RWPE1 (cell line): ENCODE results near the gene PDIA6.
"Not testable (repeated sequence)": the region's sequence is repeated elsewhere in the genome, so short reads cannot be mapped to it uniquely, and the experiment has no call there.

Source experiments
- CTCF ChIA-PET: fragments of 350-600 bp; sonication (Branson Sonifier 250); formaldehyde crosslinking; extraction: SDS; loops from one replicate; lab custom pipeline; 2021; lab: Yijun Ruan, JAX
- POLR2A ChIA-PET: fragments of 400-600 bp; formaldehyde crosslinking; extraction: SDS; loops from one replicate; lab custom pipeline; 2020; ENCODE audit warnings: antibody characterized with exemption; ENCODE audit not compliant: low non-redundant PET; lab: Yijun Ruan, JAX
- DNase-seq: peaks from one replicate; pipeline ENCODE4 v3.0.0; 2012; ENCODE audit warnings: low spot score
- H3K27ac ChIP-seq: fragments of 450-650 bp; 2 replicates; pipeline ENCODE4 v1.5.1; 2017
- TF ChIP-seq, protein P1 (sequence below): fragments of 450-650 bp; conservative IDR thresholded peaks from 2 replicates; pipeline ENCODE4 v1.5.1; 2017; ENCODE audit warnings: low read depth, mild to moderate bottlenecking

Gene PDIA6

DNA sequence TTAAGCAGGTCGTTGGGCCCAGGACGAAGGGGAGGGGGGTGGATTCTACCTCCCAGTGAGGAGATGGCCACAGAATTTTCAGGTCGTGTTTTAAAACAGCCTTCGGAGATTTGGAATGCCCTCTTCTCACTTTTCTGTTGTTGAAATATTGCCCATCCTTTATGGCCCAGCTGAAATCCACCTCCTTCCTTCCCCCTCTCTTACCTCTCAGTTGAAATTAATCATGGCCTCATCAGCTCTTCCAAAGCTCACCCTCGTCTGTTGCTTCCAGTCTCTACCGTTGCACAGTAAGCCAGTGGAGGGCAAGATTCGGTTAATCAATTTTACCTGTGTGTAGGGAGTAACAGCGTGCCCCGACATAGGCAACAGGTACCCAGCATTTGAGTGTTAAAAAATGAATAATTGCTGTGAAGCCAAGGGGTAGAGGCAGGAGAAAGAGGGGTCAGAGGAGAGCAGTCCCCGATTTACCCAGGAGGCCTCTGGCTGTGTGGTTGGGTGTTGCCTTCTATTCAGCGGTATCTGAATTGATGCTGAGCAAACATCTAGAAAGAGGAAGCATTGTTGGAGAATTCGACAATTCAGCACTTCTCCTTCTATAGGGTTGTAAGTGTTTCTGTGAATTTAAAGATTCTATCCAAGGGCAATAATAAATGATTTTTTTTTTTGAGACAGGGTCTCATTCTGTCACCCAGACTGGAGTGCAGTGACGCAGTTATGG, 8.6 kb upstream of the PDIA6 start:
- DNase-seq, result no peak
- ChIA-PET CTCF (no interaction called here), POLR2A (no interaction called here)
- TF ChIP-seq, protein P1, sequence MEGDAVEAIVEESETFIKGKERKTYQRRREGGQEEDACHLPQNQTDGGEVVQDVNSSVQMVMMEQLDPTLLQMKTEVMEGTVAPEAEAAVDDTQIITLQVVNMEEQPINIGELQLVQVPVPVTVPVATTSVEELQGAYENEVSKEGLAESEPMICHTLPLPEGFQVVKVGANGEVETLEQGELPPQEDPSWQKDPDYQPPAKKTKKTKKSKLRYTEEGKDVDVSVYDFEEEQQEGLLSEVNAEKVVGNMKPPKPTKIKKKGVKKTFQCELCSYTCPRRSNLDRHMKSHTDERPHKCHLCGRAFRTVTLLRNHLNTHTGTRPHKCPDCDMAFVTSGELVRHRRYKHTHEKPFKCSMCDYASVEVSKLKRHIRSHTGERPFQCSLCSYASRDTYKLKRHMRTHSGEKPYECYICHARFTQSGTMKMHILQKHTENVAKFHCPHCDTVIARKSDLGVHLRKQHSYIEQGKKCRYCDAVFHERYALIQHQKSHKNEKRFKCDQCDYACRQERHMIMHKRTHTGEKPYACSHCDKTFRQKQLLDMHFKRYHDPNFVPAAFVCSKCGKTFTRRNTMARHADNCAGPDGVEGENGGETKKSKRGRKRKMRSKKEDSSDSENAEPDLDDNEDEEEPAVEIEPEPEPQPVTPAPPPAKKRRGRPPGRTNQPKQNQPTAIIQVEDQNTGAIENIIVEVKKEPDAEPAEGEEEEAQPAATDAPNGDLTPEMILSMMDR, result no peak
- no peak overlapping the region for H3K27ac ChIP-seq

DNA sequence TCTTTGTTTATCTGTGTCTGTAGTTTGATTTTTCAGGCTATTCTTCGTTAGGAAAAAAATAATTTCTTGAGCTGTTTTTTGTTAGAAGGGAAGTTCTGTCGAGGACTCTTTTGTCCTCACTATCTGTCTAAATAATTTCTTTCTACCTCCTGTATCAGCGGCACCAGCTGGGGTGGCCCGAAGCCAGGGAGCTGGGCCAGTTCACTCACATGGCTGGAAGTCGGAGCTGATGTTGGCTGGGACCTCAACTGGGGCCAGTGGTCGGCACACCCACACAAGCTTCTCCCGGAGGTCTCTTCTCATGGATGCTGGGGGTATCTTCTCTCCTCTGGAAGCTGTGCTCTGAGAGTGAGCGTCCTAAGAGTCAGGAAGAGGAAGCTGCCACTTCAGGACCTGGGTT, 8.0 kb upstream of the PDIA6 start:
- POLR2A ChIA-PET, result no interaction called here
- TF ChIP-seq, protein P1, result no peak
- no peak overlapping the region for H3K27ac ChIP-seq
- CTCF ChIA-PET, result no interaction called here
- no peak for DNase-seq

DNA sequence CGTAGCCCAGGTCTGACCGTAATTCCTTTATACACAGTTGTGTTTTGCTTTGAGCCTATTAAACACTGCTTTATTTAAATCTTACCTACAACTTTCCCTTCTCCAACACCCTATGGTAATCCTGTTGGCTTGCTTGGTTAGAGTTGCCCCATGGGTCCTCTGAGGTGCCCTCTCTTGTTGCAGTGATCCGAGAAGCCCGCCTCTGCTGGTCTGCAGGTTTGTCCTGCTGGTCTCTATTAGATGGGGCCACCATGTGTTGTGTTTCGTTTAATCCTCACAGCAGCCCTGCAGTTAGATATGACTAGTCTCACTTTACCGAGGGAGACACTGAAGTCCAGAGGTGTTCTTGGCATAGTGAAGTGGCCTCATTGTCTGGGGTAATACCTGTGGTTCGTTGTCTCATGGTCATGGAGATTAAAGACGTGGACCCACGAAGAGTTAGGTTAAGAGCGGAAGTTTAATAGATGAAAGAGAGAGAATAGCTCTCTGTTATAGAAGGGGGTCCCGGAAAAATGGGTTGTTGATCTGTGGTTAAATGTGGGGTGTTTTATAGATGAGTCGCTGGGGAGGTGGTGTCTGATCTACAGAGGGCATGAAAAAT, 7.2 kb upstream of the PDIA6 start:
- TF ChIP-seq, protein P1, result no peak
- no peak for DNase-seq
- H3K27ac ChIP-seq, result no peak overlapping the region
- ChIA-PET CTCF (no interaction called here), POLR2A (no interaction called here)

DNA sequence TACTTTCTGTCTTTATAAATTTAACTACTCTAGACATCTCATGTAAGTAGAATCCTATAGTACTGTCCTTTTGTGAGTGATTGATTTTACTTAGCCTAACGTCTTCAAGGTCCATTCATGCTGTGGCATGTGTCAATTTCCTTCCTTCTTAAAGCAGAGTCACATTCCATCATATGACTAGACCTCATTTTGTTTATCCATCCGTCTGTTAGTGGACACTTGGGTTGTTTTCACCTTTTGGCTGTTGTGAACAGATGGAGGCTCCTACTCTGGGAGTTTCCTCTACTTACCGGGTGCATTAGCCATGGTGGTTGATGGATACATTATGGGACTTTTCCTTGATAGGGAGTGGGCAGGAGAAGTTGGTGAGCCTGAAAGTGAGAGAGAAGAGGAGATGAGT, 6.4 kb upstream of the PDIA6 start:
- no peak for DNase-seq
- H3K27ac ChIP-seq, result no peak overlapping the region
- TF ChIP-seq, protein P1, result no peak
- CTCF ChIA-PET, result no interaction called here
- POLR2A ChIA-PET, result no interaction called here

DNA sequence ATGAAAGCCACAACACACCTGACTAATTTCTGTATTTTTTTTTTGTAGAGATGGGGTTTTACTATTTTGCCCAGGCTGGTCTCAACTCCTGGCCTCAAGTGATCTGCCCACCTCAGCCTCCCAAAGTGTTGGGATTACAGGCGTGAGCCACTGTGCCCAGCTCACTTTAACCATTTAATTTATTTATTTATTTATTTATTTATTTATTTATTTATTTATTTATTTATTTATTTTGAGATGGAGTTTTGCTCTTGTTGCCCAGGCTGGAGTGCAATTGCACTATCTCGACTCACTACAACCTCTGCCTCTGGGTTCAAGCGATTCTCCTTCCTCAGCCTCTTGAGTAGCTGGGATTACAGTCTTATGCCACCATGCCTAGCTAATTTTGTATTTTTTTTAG, 5.7 kb upstream of the PDIA6 start:
- POLR2A ChIA-PET, H3K27ac ChIP-seq, DNase-seq: not testable (repeated sequence)
- CTCF ChIA-PET, result interaction anchor here (0.6 kb wide), 1 partner anchor 665 kb away, joined by 7 read pairs; no protein-coding TSS in a partner anchor

DNA sequence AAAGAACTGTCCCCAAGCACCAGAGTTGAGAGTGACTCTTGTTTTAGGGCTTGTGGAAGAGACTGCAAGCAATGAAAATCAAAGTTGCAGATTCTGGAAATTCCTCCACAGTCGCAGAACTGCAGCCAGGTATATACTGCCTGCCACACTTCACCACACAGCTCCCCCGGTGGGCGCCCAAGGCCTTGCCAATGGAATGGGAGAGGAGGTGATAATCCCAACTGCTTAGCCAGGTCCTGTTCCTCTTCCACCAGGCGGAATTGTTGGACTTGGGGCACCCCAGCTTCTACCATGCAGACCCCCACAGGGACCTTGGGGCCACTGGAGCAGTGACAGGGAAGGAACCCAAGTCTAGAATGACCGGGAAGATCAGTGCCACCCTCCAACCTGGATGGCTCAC, 4.8 kb upstream of the PDIA6 start:
- ChIA-PET POLR2A (no interaction called here), CTCF (interaction anchor here (0.6 kb wide), 3 partner anchors 13 to 666 kb away, joined by 3 to 8 read pairs (median 7); no protein-coding TSS in a partner anchor)
- TF ChIP-seq, protein P1, result no peak
- no peak overlapping the region for H3K27ac ChIP-seq
- no peak for DNase-seq
